WTC11 (cell line): ENCODE results near the gene METTL18. TPM values are rescaled to one million over a fixed set of nuclear protein-coding genes. Genes with fewer than 3 reads are reported as not detected.

Source experiments
- ATAC-seq: fragments of 200-7000 bp; cut with Tn5 transposase; 2 replicates; pipeline ENCODE4 v1.10.0; 2021; ENCODE audit warnings: mild to moderate bottlenecking, moderate library complexity
- CTCF ChIA-PET: fragments of 300-600 bp; sonication (Branson Sonifier 250); formaldehyde crosslinking; loops from one replicate; lab custom pipeline; 2021; ENCODE audit warnings: antibody characterized with exemption; lab: Charles Lee
- POLR2A ChIA-PET: fragments of 350-600 bp; sonication (Branson Sonifier 250); formaldehyde crosslinking; loops from one replicate; lab custom pipeline; 2021; ENCODE audit warnings: antibody characterized with exemption; lab: Charles Lee
- DNase-seq: peaks from one replicate; pipeline ENCODE4 v3.0.0; 2021; ENCODE audit warnings: low spot score
- H3K27ac Mint-ChIP-seq: 2 replicates; pipeline ENCODE4 v1.8.0; 2021; ENCODE audit warnings: mixed read lengths
- H3K27me3 Mint-ChIP-seq: 2 replicates; pipeline ENCODE4 v1.8.0; 2021; ENCODE audit warnings: low read depth, mild to moderate bottlenecking, moderate library complexity, mixed read lengths
- H3K36me3 Mint-ChIP-seq: 2 replicates; pipeline ENCODE4 v1.8.0; 2021; ENCODE audit warnings: mixed read lengths
- H3K4me1 Mint-ChIP-seq: 2 replicates; pipeline ENCODE4 v1.8.0; 2022; ENCODE audit warnings: mixed read lengths
- H3K4me3 Mint-ChIP-seq: 2 replicates; pipeline ENCODE4 v1.8.0; 2021; ENCODE audit warnings: mild to moderate bottlenecking, moderate library complexity, mixed read lengths
- H3K9me3 Mint-ChIP-seq: 2 replicates; pipeline ENCODE4 v1.8.0; 2021; ENCODE audit warnings: mixed read lengths
- CREB1 ChIP-seq: sonication (generic); formaldehyde crosslinking; IDR thresholded peaks from 2 replicates; pipeline ENCODE4 v1.8.0; 2023; ENCODE audit warnings: mild to moderate bottlenecking, missing genetic modification reagents
- E2F1 ChIP-seq: sonication (generic); formaldehyde crosslinking; IDR thresholded peaks from 2 replicates; pipeline ENCODE4 v1.8.0; 2022; ENCODE audit warnings: mild to moderate bottlenecking, missing genetic modification reagents
- HMGA2 ChIP-seq: fragments of 250-450 bp; sonication (Bioruptor Pico); IDR thresholded peaks from 2 replicates; pipeline ENCODE4 v1.4.0; 2021; ENCODE audit warnings: mild to moderate bottlenecking, moderate library complexity
- HMGXB4 ChIP-seq: sonication (generic); formaldehyde crosslinking; IDR thresholded peaks from 2 replicates; pipeline ENCODE4 v1.8.1; 2023; ENCODE audit warnings: mild to moderate bottlenecking, moderate library complexity, missing genetic modification reagents
- MYBL2 ChIP-seq: sonication (generic); formaldehyde crosslinking; IDR thresholded peaks from 2 replicates; pipeline ENCODE4 v1.8.1; 2023; ENCODE audit warnings: mild to moderate bottlenecking, moderate library complexity, missing genetic modification reagents
- NR1H2 ChIP-seq: sonication (generic); formaldehyde crosslinking; IDR thresholded peaks from 2 replicates; pipeline ENCODE4 v1.9.0; 2021; ENCODE audit warnings: mild to moderate bottlenecking, moderate library complexity, missing genetic modification reagents
- SMAD4 ChIP-seq: sonication (generic); formaldehyde crosslinking; IDR thresholded peaks from 2 replicates; pipeline ENCODE4 v1.8.0; 2022; ENCODE audit warnings: mild to moderate bottlenecking, missing genetic modification reagents
- ZBTB21 ChIP-seq: sonication (generic); formaldehyde crosslinking; IDR thresholded peaks from 2 replicates; pipeline ENCODE4 v1.8.1; 2023; ENCODE audit warnings: mild to moderate bottlenecking, missing genetic modification reagents, borderline replicate concordance
- ZNF138 ChIP-seq: sonication (generic); formaldehyde crosslinking; conservative IDR thresholded peaks from 2 replicates; pipeline ENCODE4 v1.8.1; 2022; ENCODE audit warnings: mild to moderate bottlenecking, moderate library complexity, missing genetic modification reagents
- ZNF232 ChIP-seq: sonication (generic); formaldehyde crosslinking; IDR thresholded peaks from 2 replicates; pipeline ENCODE4 v1.8.0; 2022; ENCODE audit warnings: mild to moderate bottlenecking, missing genetic modification reagents
- ZNF396 ChIP-seq: fragments of 250-450 bp; sonication (Bioruptor Pico); IDR thresholded peaks from 2 replicates; pipeline ENCODE4 v1.8.0; 2021; ENCODE audit warnings: mild to moderate bottlenecking, moderate library complexity, borderline replicate concordance
- total RNA-seq: library from RNA; stranded (reverse); gene quantifications from 3 replicates; pipeline ENCODE4 v1.2.3, GENCODE V29; 2021
- TF ChIP-seq, protein P1 (sequence below): sonication (generic); formaldehyde crosslinking; IDR thresholded peaks from 2 replicates; pipeline ENCODE4 v1.8.1; 2023; ENCODE audit warnings: mild to moderate bottlenecking, missing genetic modification reagents
- TF ChIP-seq, protein P2 (sequence below): sonication (generic); formaldehyde crosslinking; IDR thresholded peaks from 2 replicates; pipeline ENCODE4 v1.8.1; 2022; ENCODE audit warnings: low read depth, missing genetic modification reagents, borderline replicate concordance
- TF ChIP-seq, protein P3 (sequence below): sonication (generic); formaldehyde crosslinking; IDR thresholded peaks from 2 replicates; pipeline ENCODE4 v1.8.0; 2022; ENCODE audit warnings: mild to moderate bottlenecking, missing genetic modification reagents
- TF ChIP-seq, protein P4 (sequence below): sonication (generic); formaldehyde crosslinking; conservative IDR thresholded peaks from 2 replicates; pipeline ENCODE4 v1.8.1; 2023; ENCODE audit warnings: mild to moderate bottlenecking, low read depth, missing genetic modification reagents, moderate library complexity
- TF ChIP-seq, protein P5 (sequence below): sonication (generic); formaldehyde crosslinking; IDR thresholded peaks from 2 replicates; pipeline ENCODE4 v1.8.1; 2023; ENCODE audit warnings: mild to moderate bottlenecking, missing genetic modification reagents
- TF ChIP-seq, protein P6 (sequence below): sonication (generic); formaldehyde crosslinking; IDR thresholded peaks from 2 replicates; pipeline ENCODE4 v1.8.0; 2023; ENCODE audit warnings: missing genetic modification reagents, mild to moderate bottlenecking, borderline replicate concordance

Gene METTL18
- total RNA-seq, 1 experiment from 2014 or later = 7.7 TPM

DNA sequence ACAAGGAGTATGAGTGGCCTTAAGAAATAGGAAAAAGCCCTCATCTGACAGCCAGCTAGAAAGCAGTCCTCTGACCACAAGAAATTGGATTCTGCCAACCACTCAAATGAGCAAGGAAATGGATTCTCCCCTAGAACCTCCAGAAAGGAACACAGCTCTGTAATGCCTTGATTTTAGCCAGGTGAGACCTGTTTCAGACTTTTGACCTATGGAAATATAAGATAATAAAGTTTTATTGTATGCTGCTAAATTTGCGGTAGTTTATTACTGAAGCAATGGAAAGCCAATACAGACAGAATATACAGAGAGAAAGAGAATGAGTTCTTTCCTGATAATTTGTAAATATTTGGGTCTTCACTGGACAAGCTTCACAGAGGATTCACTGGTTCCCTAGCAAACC is 32.0 kb downstream of the METTL18 start (continued):
- TF ChIP-seq, protein P1, sequence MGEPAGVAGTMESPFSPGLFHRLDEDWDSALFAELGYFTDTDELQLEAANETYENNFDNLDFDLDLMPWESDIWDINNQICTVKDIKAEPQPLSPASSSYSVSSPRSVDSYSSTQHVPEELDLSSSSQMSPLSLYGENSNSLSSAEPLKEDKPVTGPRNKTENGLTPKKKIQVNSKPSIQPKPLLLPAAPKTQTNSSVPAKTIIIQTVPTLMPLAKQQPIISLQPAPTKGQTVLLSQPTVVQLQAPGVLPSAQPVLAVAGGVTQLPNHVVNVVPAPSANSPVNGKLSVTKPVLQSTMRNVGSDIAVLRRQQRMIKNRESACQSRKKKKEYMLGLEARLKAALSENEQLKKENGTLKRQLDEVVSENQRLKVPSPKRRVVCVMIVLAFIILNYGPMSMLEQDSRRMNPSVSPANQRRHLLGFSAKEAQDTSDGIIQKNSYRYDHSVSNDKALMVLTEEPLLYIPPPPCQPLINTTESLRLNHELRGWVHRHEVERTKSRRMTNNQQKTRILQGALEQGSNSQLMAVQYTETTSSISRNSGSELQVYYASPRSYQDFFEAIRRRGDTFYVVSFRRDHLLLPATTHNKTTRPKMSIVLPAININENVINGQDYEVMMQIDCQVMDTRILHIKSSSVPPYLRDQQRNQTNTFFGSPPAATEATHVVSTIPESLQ (CRISPR knock-in tag) = no peak
- TF ChIP-seq, protein P2, sequence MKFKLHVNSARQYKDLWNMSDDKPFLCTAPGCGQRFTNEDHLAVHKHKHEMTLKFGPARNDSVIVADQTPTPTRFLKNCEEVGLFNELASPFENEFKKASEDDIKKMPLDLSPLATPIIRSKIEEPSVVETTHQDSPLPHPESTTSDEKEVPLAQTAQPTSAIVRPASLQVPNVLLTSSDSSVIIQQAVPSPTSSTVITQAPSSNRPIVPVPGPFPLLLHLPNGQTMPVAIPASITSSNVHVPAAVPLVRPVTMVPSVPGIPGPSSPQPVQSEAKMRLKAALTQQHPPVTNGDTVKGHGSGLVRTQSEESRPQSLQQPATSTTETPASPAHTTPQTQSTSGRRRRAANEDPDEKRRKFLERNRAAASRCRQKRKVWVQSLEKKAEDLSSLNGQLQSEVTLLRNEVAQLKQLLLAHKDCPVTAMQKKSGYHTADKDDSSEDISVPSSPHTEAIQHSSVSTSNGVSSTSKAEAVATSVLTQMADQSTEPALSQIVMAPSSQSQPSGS (CRISPR knock-in tag) = no peak
- TF ChIP-seq ZNF396 (no peak), CREB1 (CRISPR knock-in tag) (no peak), HMGA2 (no peak), ZNF232 (no peak)
- TF ChIP-seq, protein P3, sequence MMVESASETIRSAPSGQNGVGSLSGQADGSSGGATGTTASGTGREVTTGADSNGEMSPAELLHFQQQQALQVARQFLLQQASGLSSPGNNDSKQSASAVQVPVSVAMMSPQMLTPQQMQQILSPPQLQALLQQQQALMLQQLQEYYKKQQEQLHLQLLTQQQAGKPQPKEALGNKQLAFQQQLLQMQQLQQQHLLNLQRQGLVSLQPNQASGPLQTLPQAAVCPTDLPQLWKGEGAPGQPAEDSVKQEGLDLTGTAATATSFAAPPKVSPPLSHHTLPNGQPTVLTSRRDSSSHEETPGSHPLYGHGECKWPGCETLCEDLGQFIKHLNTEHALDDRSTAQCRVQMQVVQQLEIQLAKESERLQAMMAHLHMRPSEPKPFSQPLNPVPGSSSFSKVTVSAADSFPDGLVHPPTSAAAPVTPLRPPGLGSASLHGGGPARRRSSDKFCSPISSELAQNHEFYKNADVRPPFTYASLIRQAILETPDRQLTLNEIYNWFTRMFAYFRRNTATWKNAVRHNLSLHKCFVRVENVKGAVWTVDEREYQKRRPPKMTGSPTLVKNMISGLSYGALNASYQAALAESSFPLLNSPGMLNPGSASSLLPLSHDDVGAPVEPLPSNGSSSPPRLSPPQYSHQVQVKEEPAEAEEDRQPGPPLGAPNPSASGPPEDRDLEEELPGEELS (CRISPR knock-in tag) = no peak

DNA sequence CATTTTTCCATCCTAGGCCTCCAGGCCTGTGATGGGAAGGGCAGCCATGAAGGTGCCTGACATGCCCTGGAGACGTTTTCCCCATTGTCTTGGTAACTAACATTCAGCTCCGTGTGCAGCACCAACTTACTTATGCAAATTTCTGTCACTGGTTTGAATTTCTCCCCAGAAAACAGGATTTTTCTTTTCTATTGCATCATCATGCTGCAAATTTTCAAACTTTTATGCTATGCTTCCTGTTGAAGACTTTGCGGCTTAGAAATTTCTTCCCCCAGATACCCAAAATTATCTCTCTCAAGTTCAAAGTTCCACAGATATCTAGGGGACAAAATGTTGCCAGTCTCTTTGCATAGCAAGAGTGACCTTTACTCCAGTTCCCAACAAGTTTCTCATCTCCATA is 35.7 kb downstream of the METTL18 start:
- Mint-ChIP-seq H3K27me3 (no peaks in the 10 kb centered on the region; the same call in 1 of the 2 replicates), H3K4me3 (no peak overlapping the region), H3K9me3 (peaks cover 27% of the 10 kb centered on the region), H3K36me3 (peaks cover 16% of the 10 kb centered on the region), H3K27ac (no peak overlapping the region), H3K4me1 (peaks cover 6% of the 10 kb centered on the region; the same call in 1 of the 2 replicates)
- no peak for ATAC-seq
- POLR2A ChIA-PET = no interaction called here
- no peak for DNase-seq
- CTCF ChIA-PET = no interaction called here
- TF ChIP-seq, protein P4, sequence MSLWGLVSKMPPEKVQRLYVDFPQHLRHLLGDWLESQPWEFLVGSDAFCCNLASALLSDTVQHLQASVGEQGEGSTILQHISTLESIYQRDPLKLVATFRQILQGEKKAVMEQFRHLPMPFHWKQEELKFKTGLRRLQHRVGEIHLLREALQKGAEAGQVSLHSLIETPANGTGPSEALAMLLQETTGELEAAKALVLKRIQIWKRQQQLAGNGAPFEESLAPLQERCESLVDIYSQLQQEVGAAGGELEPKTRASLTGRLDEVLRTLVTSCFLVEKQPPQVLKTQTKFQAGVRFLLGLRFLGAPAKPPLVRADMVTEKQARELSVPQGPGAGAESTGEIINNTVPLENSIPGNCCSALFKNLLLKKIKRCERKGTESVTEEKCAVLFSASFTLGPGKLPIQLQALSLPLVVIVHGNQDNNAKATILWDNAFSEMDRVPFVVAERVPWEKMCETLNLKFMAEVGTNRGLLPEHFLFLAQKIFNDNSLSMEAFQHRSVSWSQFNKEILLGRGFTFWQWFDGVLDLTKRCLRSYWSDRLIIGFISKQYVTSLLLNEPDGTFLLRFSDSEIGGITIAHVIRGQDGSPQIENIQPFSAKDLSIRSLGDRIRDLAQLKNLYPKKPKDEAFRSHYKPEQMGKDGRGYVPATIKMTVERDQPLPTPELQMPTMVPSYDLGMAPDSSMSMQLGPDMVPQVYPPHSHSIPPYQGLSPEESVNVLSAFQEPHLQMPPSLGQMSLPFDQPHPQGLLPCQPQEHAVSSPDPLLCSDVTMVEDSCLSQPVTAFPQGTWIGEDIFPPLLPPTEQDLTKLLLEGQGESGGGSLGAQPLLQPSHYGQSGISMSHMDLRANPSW = no peak
- TF ChIP-seq ZBTB21 = no peak
- no peak for TF ChIP-seq NR1H2 (CRISPR knock-in tag)
- TF ChIP-seq, protein P5, sequence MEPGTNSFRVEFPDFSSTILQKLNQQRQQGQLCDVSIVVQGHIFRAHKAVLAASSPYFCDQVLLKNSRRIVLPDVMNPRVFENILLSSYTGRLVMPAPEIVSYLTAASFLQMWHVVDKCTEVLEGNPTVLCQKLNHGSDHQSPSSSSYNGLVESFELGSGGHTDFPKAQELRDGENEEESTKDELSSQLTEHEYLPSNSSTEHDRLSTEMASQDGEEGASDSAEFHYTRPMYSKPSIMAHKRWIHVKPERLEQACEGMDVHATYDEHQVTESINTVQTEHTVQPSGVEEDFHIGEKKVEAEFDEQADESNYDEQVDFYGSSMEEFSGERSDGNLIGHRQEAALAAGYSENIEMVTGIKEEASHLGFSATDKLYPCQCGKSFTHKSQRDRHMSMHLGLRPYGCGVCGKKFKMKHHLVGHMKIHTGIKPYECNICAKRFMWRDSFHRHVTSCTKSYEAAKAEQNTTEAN = no peak
- TF ChIP-seq, protein P6, sequence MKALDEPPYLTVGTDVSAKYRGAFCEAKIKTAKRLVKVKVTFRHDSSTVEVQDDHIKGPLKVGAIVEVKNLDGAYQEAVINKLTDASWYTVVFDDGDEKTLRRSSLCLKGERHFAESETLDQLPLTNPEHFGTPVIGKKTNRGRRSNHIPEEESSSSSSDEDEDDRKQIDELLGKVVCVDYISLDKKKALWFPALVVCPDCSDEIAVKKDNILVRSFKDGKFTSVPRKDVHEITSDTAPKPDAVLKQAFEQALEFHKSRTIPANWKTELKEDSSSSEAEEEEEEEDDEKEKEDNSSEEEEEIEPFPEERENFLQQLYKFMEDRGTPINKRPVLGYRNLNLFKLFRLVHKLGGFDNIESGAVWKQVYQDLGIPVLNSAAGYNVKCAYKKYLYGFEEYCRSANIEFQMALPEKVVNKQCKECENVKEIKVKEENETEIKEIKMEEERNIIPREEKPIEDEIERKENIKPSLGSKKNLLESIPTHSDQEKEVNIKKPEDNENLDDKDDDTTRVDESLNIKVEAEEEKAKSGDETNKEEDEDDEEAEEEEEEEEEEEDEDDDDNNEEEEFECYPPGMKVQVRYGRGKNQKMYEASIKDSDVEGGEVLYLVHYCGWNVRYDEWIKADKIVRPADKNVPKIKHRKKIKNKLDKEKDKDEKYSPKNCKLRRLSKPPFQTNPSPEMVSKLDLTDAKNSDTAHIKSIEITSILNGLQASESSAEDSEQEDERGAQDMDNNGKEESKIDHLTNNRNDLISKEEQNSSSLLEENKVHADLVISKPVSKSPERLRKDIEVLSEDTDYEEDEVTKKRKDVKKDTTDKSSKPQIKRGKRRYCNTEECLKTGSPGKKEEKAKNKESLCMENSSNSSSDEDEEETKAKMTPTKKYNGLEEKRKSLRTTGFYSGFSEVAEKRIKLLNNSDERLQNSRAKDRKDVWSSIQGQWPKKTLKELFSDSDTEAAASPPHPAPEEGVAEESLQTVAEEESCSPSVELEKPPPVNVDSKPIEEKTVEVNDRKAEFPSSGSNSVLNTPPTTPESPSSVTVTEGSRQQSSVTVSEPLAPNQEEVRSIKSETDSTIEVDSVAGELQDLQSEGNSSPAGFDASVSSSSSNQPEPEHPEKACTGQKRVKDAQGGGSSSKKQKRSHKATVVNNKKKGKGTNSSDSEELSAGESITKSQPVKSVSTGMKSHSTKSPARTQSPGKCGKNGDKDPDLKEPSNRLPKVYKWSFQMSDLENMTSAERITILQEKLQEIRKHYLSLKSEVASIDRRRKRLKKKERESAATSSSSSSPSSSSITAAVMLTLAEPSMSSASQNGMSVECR (CRISPR knock-in tag) = no peak
- TF ChIP-seq E2F1 (CRISPR knock-in tag) = no peak
- TF ChIP-seq, protein P1 (CRISPR knock-in tag) = no peak
- no peak for TF ChIP-seq MYBL2
- TF ChIP-seq SMAD4 (CRISPR knock-in tag) = no peak
- no peak for TF ChIP-seq ZNF138 (CRISPR knock-in tag)
- TF ChIP-seq HMGXB4 (CRISPR knock-in tag) = no peak
